Measurements from ENCODE around the gene OGFOD1.

Gene OGFOD1

GRCh38 chr16:56428091-56428490, 23.3 kb upstream of the OGFOD1 start:
- no peak for DNase-seq

- DNase-seq, result no peak
Observed at GRCh38 chr16:56436258-56436657, 15.1 kb upstream of the OGFOD1 start.

- no peak for DNase-seq
Observed at GRCh38 chr16:56438038-56438437, 13.3 kb upstream of the OGFOD1 start.

GRCh38 chr16:56447286-56447685, 4.1 kb upstream of the OGFOD1 start:
- DNase-seq, result no peak

GRCh38 chr16:56448005-56448404, 3.3 kb upstream of the OGFOD1 start:
- no peak for DNase-seq

- DNase-seq, result peak; percentile 14
Observed at GRCh38 chr16:56450275-56450985, 924 bp upstream of the OGFOD1 start.

- peak; percentile 41 for DNase-seq
Observed at GRCh38 chr16:56451753-56452689, 667 bp downstream of the OGFOD1 start.

- no peak for DNase-seq
Observed at GRCh38 chr16:56457927-56458470, 6.6 kb downstream of the OGFOD1 start.

- no peak for DNase-seq
Observed at GRCh38 chr16:56460101-56460500, 8.7 kb downstream of the OGFOD1 start.

- DNase-seq, result no peak
Observed at GRCh38 chr16:56462064-56462796, 10.9 kb downstream of the OGFOD1 start.

- DNase-seq, result no peak
Observed at GRCh38 chr16:56463153-56463552, 11.8 kb downstream of the OGFOD1 start.

- no peak for DNase-seq
Observed at GRCh38 chr16:56466344-56466743, 15.0 kb downstream of the OGFOD1 start.

- DNase-seq, result no peak
Observed at GRCh38 chr16:56468800-56469199, 17.4 kb downstream of the OGFOD1 start.

GRCh38 chr16:56469748-56470147, 18.4 kb downstream of the OGFOD1 start:
- no peak for DNase-seq

- no peak for DNase-seq
Observed at GRCh38 chr16:56470232-56470631, 18.9 kb downstream of the OGFOD1 start.

- no peak for DNase-seq
Observed at GRCh38 chr16:56470666-56471065, 19.3 kb downstream of the OGFOD1 start.

- no peak for DNase-seq
Observed at GRCh38 chr16:56475201-56475600, 23.8 kb downstream of the OGFOD1 start.

- peak; percentile 90 for DNase-seq
Observed at GRCh38 chr16:56477096-56477878, 25.9 kb downstream of the OGFOD1 start.

- peak; percentile 26 for DNase-seq
Observed at GRCh38 chr16:56478281-56479049, 27.1 kb downstream of the OGFOD1 start.

GRCh38 chr16:56479469-56479868, 28.1 kb downstream of the OGFOD1 start:
- no peak for DNase-seq

- DNase-seq, result no peak
Observed at GRCh38 chr16:56480776-56481467, 29.6 kb downstream of the OGFOD1 start.
